PC-3 (cell line): ENCODE results near the gene PRM2.

Source experiments
- EZH2 ChIP-seq: fragments of 300-600 bp; sonication (generic); IDR thresholded peaks from one replicate; pipeline ENCODE4 v1.6.1; 2017; ENCODE audit warnings: antibody characterized with exemption, mild to moderate bottlenecking, low read length; ENCODE audit not compliant: unreplicated experiment
- EZH2phosphoT487 ChIP-seq: fragments of 300-600 bp; sonication (generic); IDR thresholded peaks from 2 replicates; pipeline ENCODE4 v1.6.1; 2018; ENCODE audit warnings: mild to moderate bottlenecking, antibody characterized with exemption, low read length, borderline replicate concordance
- TF ChIP-seq, protein P1 (sequence below): fragments of 300-600 bp; sonication (generic); conservative IDR thresholded peaks from 2 replicates; pipeline ENCODE4 v1.5.1; 2017; ENCODE audit warnings: antibody characterized with exemption, low read depth, mild to moderate bottlenecking, low read length

DNA sequence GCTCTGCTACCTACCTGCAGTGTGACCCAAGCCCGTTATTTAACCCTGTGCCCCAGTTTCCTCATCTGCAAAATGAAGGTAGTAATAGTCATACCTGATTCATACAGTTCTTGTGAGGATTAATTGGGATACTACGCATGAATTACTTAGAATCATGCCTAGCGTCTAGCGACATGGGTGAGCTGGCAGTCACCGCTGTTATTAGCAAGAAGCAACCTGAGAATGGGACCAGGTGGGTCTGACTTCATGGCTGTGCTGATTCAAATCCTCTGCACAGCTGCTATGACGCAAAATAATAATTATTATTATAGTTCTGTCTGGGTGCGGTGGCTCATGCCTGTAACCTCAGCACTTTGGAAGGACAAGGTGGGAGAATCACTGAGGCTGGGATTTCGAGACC, 28.1 kb downstream of the PRM2 start:
- TF ChIP-seq, protein P1, sequence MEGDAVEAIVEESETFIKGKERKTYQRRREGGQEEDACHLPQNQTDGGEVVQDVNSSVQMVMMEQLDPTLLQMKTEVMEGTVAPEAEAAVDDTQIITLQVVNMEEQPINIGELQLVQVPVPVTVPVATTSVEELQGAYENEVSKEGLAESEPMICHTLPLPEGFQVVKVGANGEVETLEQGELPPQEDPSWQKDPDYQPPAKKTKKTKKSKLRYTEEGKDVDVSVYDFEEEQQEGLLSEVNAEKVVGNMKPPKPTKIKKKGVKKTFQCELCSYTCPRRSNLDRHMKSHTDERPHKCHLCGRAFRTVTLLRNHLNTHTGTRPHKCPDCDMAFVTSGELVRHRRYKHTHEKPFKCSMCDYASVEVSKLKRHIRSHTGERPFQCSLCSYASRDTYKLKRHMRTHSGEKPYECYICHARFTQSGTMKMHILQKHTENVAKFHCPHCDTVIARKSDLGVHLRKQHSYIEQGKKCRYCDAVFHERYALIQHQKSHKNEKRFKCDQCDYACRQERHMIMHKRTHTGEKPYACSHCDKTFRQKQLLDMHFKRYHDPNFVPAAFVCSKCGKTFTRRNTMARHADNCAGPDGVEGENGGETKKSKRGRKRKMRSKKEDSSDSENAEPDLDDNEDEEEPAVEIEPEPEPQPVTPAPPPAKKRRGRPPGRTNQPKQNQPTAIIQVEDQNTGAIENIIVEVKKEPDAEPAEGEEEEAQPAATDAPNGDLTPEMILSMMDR: no peak
- TF ChIP-seq EZH2: no peak
- no peak for TF ChIP-seq EZH2phosphoT487
